Measurements from ENCODE around the gene CDK6. TPM values are rescaled to one million over a fixed set of nuclear protein-coding genes. Genes with fewer than 3 reads are reported as not detected.
A peak's percentile ranks its signal among the peaks of the same experiment; 100 is the strongest.

CDK6 gene
- total RNA-seq, 1 donor from 2014 or later = 7.3 TPM

GRCh38 chr7:92720604-92721350 lies 115.6 kb downstream of the CDK6 start:
- Histone ChIP-seq H3K4me1 (peaks cover 3 to 4% of the 10 kb centered on the region in 2 donors), H3K36me3 (peaks cover 0 to 8% of the 10 kb centered on the region in 2 donors), H3K27ac (peak overlapping the region in 1 of 2 donors; percentile 32), H3K9me3 (no peaks in the 10 kb centered on the region), H3K27me3 (no peaks in the 10 kb centered on the region), H3K4me3 (no peak overlapping the region)
- intact Hi-C loops (cut with DNase I) = no loop called here
- TF ChIP-seq CTCF (IDR thresholded peaks at IDR 0.05) = no peak
- DNase-seq (ENCODE audit: low spot score in 2 of 2) = no peak

GRCh38 chr7:92717993-92718716 lies 118.2 kb downstream of the CDK6 start:
- Histone ChIP-seq H3K4me3 (peak overlapping the region; percentile 61 to 71), H3K27ac (peak overlapping the region; percentile 91 to 92), H3K4me1 (peaks cover 4 to 14% of the 10 kb centered on the region in 2 donors), H3K27me3 (no peaks in the 10 kb centered on the region), H3K36me3 (no peaks in the 10 kb centered on the region), H3K9me3 (no peaks in the 10 kb centered on the region)
- intact Hi-C loops (cut with DNase I) = loop anchor here (2.0 to 5.0 kb wide), 4 partner anchors 44 to 115 kb away; no protein-coding TSS in a partner anchor
- no peak for TF ChIP-seq CTCF (IDR thresholded peaks at IDR 0.05)
- peak in 1 of 2 donors; percentile 81 for DNase-seq (ENCODE audit: low spot score in 2 of 2)

GRCh38 chr7:92717623-92717992 lies 118.8 kb downstream of the CDK6 start:
- Histone ChIP-seq H3K9me3 (no peaks in the 10 kb centered on the region), H3K27ac (peak overlapping the region; percentile 91 to 92), H3K27me3 (no peaks in the 10 kb centered on the region), H3K4me3 (peak overlapping the region; percentile 61 to 71), H3K4me1 (peaks cover 4 to 14% of the 10 kb centered on the region in 2 donors), H3K36me3 (no peaks in the 10 kb centered on the region)
- no peak for TF ChIP-seq CTCF (IDR thresholded peaks at IDR 0.05)
- no peak for DNase-seq (ENCODE audit: low spot score in 2 of 2)
- intact Hi-C loops (cut with DNase I) = loop anchor here (5.0 kb wide), 3 partner anchors 45 to 85 kb away; no protein-coding TSS in a partner anchor

GRCh38 chr7:92716825-92717580 lies 119.4 kb downstream of the CDK6 start:
- DNase-seq (ENCODE audit: low spot score in 2 of 2) = no peak
- Histone ChIP-seq H3K4me1 (peaks cover 4 to 14% of the 10 kb centered on the region in 2 donors), H3K36me3 (no peaks in the 10 kb centered on the region), H3K4me3 (peak overlapping the region; percentile 61 to 71), H3K9me3 (no peaks in the 10 kb centered on the region), H3K27ac (peak overlapping the region; percentile 91 to 92), H3K27me3 (no peaks in the 10 kb centered on the region)
- intact Hi-C loops (cut with DNase I) = loop anchor here (5.0 kb wide), 3 partner anchors 45 to 85 kb away; no protein-coding TSS in a partner anchor
- TF ChIP-seq CTCF (IDR thresholded peaks at IDR 0.05) = no peak

- Histone ChIP-seq H3K4me1 (peaks cover 4 to 14% of the 10 kb centered on the region in 2 donors), H3K36me3 (no peaks in the 10 kb centered on the region), H3K27ac (peak overlapping the region; percentile 1 to 91), H3K9me3 (no peaks in the 10 kb centered on the region), H3K27me3 (no peaks in the 10 kb centered on the region), H3K4me3 (no peak overlapping the region)
- no peak for DNase-seq (ENCODE audit: low spot score in 2 of 2)
- TF ChIP-seq CTCF (IDR thresholded peaks at IDR 0.05) = no peak
- intact Hi-C loops (cut with DNase I) = loop anchor here (5.0 kb wide), 3 partner anchors 46 to 84 kb away; no protein-coding TSS in a partner anchor
Measured at GRCh38 chr7:92715963-92716362, 120.4 kb downstream of the CDK6 start.

Measured in ascending aorta (tissue), 2 donors.